ENCODE results near the gene ERF. TPM values are rescaled to one million over a fixed set of nuclear protein-coding genes. Genes with fewer than 3 reads are reported as not detected.
A peak's percentile ranks its signal among the peaks of the same experiment; 100 is the strongest.

The ERF gene
- total and polyA plus RNA-seq, 2 experiments from 2014 or later, result 24.4 to 47.1 TPM

DNA sequence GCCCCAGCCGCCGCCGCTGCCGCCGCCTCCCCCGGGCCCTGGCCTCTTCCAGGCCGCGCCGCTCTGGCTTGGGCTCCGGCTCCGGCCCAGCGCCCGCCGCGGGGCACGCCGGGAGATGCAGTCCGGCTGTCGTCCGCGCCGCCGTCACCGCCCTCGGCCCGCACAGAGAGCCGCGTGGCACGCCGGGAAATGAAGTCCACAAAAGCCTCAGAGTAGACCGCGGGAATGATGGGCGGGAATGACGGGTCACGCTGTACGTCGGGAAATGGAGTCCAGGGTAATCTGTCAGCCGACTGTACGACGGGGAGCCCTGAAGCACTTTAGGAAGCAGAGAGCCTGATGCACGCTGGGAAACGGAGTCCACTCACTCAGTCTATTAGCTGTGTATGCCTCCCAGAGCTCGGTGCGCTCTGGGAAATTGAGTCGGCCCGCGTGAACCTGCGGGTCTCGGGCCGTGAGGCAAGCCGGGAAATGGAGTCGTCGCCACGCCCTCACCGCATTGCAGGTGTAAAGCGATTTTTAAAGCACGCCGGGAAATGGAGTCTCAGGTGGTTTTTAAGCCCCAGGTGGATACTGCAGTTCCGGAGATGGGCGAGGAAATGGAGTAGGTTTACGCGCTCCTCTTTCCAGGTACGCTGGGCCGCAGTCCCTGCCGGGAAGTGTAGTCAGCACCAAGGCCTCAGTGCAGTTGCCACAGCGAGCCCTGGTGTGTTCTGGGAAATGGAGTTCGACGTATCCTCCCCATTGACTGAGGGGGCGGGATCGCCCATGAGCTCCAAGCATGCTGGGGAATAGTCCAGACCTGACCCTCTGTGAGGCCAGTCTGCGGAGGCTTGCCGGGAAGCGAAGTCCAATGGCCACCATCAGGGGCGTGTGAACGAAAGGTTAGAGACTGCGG lies 12.2 kb downstream of the ERF start, which contains the start of gene GSK3A:
GSK3A (minus strand) TSS at position 91 of the 898 bp plus-strand sequence. CDS start 137 bp downstream, outside the sequence.
- Histone ChIP-seq H3K27ac (peak within 1 kb of the TSS; percentile 89), H3K4me2 (peak within 1 kb of the TSS; percentile 93), H4K20me1 (ENCODE audit: insufficient read depth, poor library complexity, severe bottlenecking) (no peaks in the 10 kb centered on the region), H3K36me3 (replicated peaks; ENCODE audit: insufficient read depth, low read depth) (no peaks in the 10 kb centered on the region), H3K27me3 (no peaks in the 10 kb centered on the region), H3K4me1 (ENCODE audit: insufficient read depth) (peaks cover 12% of the 10 kb centered on the region), H3K4me3 (peak within 1 kb of the TSS; percentile 82), H2AFZ (peak within 1 kb of the TSS; percentile 43), H3K79me2 (peaks cover 42% of the 10 kb centered on the region), H3K9me2 (replicated peaks; ENCODE audit: insufficient read depth) (no peaks in the 10 kb centered on the region), H3K9me3 (ENCODE audit: low read depth) (no peaks in the 10 kb centered on the region)
- TF ChIP-seq, protein P1, sequence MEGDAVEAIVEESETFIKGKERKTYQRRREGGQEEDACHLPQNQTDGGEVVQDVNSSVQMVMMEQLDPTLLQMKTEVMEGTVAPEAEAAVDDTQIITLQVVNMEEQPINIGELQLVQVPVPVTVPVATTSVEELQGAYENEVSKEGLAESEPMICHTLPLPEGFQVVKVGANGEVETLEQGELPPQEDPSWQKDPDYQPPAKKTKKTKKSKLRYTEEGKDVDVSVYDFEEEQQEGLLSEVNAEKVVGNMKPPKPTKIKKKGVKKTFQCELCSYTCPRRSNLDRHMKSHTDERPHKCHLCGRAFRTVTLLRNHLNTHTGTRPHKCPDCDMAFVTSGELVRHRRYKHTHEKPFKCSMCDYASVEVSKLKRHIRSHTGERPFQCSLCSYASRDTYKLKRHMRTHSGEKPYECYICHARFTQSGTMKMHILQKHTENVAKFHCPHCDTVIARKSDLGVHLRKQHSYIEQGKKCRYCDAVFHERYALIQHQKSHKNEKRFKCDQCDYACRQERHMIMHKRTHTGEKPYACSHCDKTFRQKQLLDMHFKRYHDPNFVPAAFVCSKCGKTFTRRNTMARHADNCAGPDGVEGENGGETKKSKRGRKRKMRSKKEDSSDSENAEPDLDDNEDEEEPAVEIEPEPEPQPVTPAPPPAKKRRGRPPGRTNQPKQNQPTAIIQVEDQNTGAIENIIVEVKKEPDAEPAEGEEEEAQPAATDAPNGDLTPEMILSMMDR (IDR thresholded peaks at IDR 0.05; ENCODE audit: poor library complexity), result no peak
- no peak for TF ChIP-seq EZH2phosphoT487 (IDR thresholded peaks at IDR 0.05; ENCODE audit: low read depth, severe bottlenecking, unreplicated experiment)
- no peak for TF ChIP-seq EZH2 (IDR thresholded peaks at IDR 0.05; ENCODE audit: borderline replicate concordance)
- WGBS (ENCODE audit: low lambda C conversion rate, missing lambda C conversion rate), result under 1% methylated on average over 73 of the region's 76 CpGs
- peak; percentile 99 for DNase-seq (ENCODE audit: low spot score)

DNA sequence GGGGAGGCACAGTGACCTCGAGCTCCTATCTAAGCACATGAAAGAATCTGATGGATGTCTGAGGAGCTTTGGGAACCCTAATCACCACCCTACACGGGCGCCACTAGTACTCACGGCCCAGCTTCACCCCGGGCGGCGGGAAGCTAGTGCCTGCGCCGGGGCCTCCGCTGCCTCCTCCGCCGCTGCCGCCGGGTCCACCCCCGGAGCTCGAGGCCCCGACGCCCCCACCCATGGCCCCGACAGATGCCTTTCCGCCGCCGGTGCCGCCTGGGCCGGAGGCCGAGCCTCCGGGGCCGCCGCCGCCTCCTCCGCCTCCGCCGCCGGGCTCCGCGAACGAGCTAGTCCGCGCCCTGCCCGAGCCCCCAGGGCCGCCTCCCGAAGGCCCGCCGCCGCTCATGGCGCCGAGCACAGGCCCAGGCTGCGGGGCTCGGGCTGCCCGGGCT lies 12.8 kb downstream of the ERF start:
- Histone ChIP-seq H3K27me3 (no peaks in the 10 kb centered on the region), H4K20me1 (ENCODE audit: insufficient read depth, poor library complexity, severe bottlenecking) (no peaks in the 10 kb centered on the region), H3K9me3 (ENCODE audit: low read depth) (no peaks in the 10 kb centered on the region), H3K79me2 (peaks cover 43% of the 10 kb centered on the region), H3K9me2 (replicated peaks; ENCODE audit: insufficient read depth) (no peaks in the 10 kb centered on the region), H3K27ac (peak overlapping the region; percentile 79), H3K4me1 (ENCODE audit: insufficient read depth) (peaks cover 12% of the 10 kb centered on the region), H2AFZ (peak overlapping the region; percentile 43), H3K4me2 (peak overlapping the region; percentile 93), H3K36me3 (replicated peaks; ENCODE audit: insufficient read depth, low read depth) (no peaks in the 10 kb centered on the region), H3K4me3 (peak overlapping the region; percentile 82)
- 2% methylated on average over 34 of the region's 49 CpGs for WGBS (ENCODE audit: low lambda C conversion rate, missing lambda C conversion rate)
- peak; percentile 49 for DNase-seq (ENCODE audit: low spot score)
- TF ChIP-seq, protein P1 (IDR thresholded peaks at IDR 0.05; ENCODE audit: poor library complexity), result no peak
- TF ChIP-seq EZH2 (IDR thresholded peaks at IDR 0.05; ENCODE audit: borderline replicate concordance) (no peak), EZH2phosphoT487 (IDR thresholded peaks at IDR 0.05; ENCODE audit: low read depth, severe bottlenecking, unreplicated experiment) (no peak)

DNA sequence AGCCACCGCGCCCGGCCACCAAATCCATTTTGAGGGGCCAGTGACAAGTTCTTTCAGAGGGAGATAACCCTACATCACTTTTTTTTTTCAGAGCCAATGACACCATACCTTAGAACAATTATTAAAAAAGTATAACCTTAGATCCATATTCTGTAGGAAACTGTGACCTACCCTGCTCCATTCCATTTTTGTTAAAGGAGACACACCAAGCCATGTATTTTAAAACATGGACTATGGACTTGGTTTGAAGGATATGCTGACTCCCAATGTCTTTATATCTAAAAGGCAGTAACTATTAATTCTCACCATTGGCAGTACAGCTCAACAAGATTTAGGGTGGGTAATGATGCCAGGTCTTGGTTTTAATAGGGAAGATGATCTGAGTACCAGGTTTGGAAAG lies 13.6 kb downstream of the ERF start:
- 100% methylated on average over 3 of the region's 3 CpGs for WGBS (ENCODE audit: low lambda C conversion rate, missing lambda C conversion rate)
- no peak for DNase-seq (ENCODE audit: low spot score)
- Histone ChIP-seq H3K36me3 (replicated peaks; ENCODE audit: insufficient read depth, low read depth) (no peaks in the 10 kb centered on the region), H3K4me3 (peak overlapping the region; percentile 82), H3K27ac (peak overlapping the region; percentile 79), H3K9me3 (ENCODE audit: low read depth) (no peaks in the 10 kb centered on the region), H3K79me2 (peaks cover 43% of the 10 kb centered on the region), H3K27me3 (no peaks in the 10 kb centered on the region), H3K9me2 (replicated peaks; ENCODE audit: insufficient read depth) (no peaks in the 10 kb centered on the region), H3K4me2 (peak overlapping the region; percentile 93), H3K4me1 (ENCODE audit: insufficient read depth) (peaks cover 7% of the 10 kb centered on the region), H4K20me1 (ENCODE audit: insufficient read depth, poor library complexity, severe bottlenecking) (no peaks in the 10 kb centered on the region), H2AFZ (no peak overlapping the region)
- no peak for TF ChIP-seq EZH2phosphoT487 (IDR thresholded peaks at IDR 0.05; ENCODE audit: low read depth, severe bottlenecking, unreplicated experiment)
- TF ChIP-seq, protein P1 (IDR thresholded peaks at IDR 0.05; ENCODE audit: poor library complexity), result no peak
- no peak for TF ChIP-seq EZH2 (IDR thresholded peaks at IDR 0.05; ENCODE audit: borderline replicate concordance)
